Measurements from ENCODE around the gene IER5L.
"Not testable (repeated sequence)": the region's sequence is repeated elsewhere in the genome, so short reads cannot be mapped to it uniquely, and the experiment has no call there.

The IER5L gene

DNA sequence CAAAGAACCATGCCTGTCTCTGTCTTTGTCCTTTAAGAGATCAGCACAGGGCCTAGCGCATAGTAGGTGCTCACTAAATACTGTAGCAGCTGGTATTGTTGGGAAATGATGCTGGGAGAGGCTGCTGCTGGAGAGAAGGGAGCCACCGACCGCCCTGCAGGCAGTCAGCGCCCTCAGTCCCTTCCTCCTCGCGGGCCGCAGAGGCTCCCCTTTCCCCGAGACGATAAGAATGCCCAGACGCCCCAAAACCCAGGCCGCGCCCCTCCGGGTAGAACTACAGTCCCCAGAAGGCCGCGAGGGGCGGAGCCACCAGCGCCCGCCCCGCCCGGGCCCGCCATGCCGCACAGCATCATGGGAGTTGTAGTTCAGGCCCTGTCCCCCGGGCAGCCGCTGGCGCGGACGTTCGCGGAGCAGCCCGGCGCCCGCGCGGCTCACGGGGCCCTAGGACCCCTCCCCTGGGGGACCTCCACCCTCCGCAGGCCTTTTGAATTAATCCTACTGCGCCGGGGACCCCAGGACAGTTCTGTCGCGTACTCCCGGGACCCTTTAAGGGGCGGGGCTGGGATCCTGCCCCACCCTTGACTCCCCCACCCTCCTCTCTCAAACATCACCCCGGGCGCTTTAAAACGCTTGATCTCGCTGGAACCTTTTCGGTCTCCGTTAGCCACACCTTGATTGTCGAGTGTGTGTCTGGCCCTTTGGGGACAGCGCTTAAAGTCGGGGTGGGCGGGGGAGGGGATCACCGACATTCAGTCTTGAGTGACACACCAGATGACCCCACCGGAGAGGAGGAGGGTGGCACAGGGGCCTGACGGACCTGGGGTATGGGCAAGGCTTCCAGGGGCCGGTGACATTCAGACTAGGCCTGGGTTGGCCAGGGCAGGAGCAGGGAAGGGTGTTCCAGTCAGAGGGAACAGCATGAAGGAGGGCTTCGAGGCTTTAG is 24.8 kb upstream of the IER5L start:
- peak; percentile 80 for DNase-seq (ENCODE audit: low spot score)

DNA sequence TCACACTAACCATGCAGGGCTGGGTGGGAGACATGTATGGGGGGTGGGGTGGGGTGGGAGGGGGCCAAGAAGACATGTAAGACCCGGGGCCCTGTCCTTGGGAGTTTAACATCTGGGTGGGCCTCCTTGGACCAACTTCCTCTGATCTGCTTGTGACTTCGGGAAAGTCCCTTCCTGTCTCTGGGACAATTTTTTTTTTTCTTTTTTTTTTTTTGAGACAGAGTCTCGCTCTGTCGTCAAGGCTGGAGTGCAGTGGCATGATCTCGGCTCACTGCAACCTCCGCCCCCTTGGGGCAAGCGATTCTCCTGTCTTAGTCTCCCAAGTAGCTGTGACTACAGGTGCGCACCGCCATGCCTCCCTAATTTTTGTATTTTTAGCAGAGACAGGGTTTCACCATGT is 23.8 kb upstream of the IER5L start:
- no peak for DNase-seq (ENCODE audit: low spot score)

DNA sequence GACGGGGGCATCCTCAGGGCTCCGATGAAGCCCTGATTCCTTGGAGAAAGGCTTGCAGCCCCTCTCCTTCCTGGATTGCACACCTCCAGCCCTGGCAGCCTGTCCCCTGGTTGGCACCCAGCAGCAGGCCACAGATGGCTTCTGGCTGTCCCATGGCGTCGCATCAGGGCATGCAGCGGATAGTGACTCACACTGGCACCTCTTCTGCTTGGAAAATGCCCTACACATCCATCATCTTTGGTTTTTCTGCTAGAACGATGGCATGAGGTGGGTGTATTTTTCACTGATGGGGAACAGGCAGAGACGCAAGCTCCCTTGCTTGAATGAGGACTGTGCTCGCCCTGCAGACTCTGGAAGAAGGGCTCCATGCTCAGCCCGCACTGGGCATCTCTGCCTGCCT is 23.2 kb upstream of the IER5L start:
- DNase-seq (ENCODE audit: low spot score), result peak; percentile 63

DNA sequence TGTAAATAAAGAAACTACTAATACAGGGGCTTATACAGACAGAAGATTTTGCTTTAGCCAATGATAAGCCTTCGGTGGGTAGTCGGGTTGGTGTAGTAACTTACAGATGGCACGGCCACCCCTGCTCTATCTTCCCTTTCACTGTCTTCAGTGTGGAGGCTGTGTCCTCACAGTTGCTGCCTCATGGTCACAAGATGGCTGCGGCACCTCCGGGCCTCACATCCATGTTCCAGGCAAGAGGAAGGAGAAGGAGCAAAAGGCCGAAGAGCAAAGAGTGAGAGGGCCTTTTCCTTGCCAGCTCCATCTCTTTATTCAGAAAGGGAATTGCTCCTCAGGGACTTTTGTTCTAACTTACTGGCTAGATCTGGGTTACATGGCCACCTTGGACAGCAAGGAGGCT is 22.2 kb upstream of the IER5L start:
- no peak for DNase-seq (ENCODE audit: low spot score)

DNA sequence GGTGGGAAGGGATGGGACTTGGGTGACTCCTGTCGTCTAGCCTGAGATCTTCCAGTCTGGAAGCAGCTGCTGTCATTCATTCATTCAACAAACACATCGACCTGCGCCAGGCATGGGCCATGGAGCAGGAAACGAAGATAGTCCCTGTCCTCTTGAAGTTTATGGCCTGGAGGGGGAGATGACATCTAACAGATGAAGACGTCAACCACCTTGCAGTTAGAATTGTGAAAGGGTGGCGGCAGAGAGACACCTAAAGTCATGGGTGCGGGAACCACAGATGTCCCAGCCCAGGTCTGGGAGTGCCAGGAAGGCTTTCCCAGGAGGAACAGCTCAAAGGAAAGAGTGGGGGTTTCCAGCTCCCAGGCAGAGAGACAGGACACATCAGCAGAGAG is 21.0 kb upstream of the IER5L start:
- no peak for DNase-seq (ENCODE audit: low spot score)

DNA sequence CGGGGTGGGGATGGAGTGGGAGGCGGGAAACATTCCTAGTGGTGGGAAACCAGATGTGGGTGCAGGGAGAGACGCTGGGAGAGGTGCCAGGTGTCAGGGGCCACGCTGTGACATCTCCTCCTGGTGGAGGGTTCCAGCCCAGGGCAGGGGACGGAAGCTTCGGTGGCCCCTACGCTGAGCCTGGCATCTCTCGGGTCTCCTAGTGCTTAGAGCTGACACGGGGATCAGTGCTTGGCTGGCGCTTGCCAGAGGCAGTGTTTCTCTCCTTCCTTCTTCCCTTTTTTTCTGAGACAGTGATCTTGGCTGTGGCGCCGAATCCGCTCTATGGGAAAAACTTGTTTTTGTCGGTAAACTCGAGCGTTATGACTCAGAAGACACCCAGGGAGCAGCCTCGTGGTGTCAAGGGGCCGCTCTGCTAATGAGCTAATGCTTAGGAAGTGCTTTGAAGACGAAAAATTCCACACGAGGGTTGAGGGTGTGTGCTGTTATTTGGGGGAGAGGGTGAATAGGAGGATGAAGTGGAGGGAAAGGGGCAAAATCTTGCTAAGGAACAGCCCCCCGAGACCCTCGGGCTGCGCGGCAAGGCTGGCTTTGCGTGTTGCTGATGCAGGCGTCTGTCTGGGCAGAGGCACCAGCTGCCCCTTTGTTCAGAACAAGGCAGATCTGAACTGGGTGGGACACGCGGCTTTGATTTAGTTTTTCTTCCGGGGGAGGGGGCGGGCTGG is 20.4 kb upstream of the IER5L start:
- peak; percentile 22 for DNase-seq (ENCODE audit: low spot score)

DNA sequence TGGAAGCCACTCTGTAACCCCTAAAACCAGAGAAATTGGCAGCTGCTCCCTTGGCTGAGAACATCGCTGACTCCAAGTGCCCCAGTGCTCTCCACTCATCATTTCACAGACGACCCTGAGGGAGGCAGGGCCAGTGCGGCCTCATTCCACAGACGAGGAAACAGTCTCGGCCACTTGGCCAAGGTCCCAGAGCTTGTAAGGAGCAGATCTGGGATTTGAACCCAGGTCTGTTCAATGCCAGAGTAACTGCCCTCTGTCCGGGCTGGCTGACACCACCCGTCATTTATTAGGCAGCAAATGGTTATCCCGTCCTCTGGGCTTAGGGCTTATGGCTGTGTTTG is 19.9 kb upstream of the IER5L start:
- no peak for DNase-seq (ENCODE audit: low spot score)

DNA sequence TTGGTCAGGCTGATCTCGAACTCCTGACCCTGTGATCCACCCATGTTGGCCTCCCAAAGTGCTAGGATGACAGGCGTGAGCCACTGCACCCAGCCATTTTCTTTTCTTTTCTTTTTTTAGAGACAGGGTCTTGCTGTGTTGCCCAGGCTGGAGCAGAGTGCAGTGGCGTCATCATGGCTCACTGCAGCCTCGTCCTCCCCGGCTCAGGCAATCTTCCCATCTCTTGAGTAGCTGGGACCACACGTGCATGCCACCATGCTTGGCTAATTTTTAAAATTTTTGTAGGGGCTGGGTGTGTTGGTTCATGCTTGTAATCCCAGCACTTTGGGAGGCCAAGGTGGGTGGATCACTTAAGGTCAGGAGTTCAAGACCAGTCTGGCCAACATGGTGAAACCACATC is 19.0 kb upstream of the IER5L start:
- DNase-seq (ENCODE audit: low spot score), result not testable (repeated sequence)

DNA sequence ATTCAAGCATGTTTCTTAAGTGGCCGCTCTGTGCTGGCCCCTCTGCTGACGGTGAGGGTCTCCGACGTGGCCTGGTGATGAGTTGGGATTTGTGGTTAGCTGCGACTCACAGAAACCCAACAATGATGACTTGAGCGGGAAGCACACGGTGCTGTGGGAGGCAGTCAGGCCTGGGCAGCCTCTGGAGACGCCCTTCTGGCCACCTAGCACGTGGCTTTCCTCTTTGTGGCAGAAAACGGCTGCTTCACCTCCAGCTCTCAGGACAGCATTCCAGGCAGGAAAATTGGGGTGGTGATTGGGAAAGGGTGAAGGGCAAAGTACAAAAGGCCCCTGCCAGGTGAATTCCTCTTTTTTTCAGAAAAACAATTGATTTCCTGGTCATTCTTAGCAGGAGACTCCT is 17.5 kb upstream of the IER5L start:
- DNase-seq (ENCODE audit: low spot score), result no peak

DNA sequence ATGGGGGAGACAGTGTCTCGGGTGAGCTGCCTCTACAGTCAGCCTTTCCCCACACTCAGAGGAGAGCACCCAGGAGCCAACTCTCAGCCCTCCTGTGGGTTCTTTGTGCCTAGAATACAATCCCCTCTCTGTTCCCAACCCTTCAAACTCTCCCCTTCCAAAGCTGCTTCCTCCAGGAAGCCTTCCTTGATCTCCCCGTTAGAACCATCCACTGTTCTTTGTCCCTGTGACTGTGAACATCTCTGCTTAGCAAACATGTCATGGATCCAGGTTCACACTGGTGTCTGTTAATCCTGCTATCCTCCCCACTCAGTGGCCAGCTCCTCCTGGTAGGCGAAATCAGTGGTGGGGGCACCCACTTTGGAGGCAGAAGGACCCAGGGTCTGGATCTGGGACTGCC is 16.2 kb upstream of the IER5L start:
- DNase-seq (ENCODE audit: low spot score), result no peak

DNA sequence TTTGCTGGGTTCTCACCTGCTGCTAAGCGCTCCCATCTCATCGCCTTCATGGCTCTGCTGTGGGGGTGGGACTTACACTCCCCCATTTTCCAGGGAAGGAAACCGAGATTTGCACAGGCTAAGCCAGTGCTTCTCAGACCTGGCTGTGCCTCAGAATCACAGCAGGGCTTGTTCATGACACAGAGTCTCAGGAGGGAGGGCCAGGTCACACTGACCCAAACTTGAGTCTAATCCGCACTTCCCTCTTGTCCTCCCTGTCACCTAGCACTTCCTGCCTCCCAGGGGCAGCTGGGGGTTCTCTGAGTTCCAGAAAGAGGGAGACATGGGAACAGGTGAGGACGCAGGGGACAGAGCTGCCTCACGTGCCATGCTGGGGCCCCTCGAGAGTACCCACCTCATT is 15.6 kb upstream of the IER5L start:
- no peak for DNase-seq (ENCODE audit: low spot score)

DNA sequence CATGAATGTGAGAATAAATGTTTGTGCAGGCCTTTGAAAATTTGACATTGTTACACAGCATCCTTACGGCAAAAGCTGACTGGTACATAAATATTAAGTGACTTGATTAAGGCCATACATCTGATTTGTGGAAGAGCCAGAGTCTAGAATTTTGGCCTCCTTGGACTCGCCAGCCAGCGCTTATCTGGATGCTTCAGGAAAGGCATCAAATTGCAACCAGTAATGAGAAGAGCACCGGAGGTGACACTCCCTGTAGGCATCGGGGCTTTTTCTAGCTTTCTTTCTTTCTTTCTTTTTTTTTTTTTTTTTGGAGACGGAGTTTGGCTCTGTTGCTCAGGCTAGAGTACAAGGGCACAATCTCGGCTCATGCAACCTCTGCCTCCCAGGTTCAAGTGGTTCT is 13.2 kb upstream of the IER5L start:
- DNase-seq (ENCODE audit: low spot score), result no peak

DNA sequence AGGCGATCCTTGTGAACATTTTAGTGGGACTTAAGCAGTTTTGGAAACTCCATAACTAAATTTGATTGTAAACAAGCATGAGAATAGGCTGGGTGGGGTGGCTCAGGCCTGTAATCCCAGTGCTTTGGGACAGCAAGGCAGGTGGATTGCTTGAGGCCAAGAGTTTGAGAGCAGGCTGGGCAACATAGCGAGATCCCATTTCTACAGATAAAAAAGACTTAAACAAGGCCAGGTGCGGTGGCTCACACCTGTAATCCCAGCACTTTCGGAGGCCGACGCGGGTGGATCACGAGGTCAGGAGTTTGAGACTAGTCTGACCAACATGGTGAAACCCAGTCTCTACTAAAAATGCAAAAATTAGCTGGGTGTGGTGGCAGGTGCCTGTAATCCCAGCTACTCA is 11.9 kb upstream of the IER5L start:
- not testable (repeated sequence) for DNase-seq (ENCODE audit: low spot score)

DNA sequence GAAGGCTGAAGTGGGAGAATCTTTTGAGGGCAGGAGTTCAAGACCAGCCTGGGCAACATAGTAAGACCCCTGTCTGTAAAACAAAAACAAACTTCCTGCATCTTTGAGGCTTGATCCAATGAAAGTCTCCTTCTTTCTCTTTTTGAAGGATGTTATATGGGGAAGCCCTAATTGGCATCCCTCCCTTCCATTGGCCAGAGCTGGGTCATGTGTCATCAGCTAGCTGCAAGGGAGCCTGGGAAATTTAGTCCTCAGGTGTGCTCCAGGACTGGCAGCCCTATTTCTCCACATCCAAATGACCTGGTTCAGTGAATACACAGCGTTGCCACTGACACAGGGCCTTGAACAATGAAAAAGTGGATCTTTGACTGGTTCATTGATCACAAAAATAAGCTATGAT is 9.0 kb upstream of the IER5L start:
- no peak for DNase-seq (ENCODE audit: low spot score)

DNA sequence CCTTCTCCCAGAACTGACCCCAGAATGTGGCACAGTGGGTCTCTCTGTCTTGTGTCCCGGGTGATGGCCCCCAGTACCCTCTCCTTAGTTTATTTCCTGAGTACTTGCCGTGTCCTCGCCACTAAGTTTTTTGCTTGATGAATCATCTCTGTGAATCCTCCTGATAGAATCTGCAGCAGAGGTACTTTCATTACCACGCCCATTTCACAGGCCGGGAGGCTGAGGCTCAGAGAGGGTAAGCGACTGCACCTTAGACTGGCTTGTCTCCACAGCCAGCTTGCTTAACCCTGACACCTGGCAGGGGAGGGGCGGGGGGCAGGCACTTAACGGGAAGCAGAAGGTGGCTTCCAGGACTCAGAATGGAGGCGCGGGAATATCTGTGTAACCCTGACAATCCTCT is 7.9 kb upstream of the IER5L start:
- no peak for DNase-seq (ENCODE audit: low spot score)

DNA sequence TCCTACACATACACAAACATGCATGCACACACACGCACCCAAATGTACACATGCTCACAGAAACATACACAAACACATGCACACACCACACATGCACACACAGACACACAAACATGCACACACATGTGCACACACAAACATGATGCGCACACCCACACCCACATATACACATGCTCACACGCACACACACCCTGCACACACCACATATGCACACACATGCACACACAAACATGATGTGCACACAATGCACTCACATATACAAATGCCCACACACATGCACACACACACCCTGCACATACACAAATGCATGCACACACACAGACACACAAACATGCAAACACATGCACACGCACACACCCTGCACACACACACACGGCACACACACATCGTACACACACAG is 7.3 kb upstream of the IER5L start:
- DNase-seq (ENCODE audit: low spot score), result no peak

DNA sequence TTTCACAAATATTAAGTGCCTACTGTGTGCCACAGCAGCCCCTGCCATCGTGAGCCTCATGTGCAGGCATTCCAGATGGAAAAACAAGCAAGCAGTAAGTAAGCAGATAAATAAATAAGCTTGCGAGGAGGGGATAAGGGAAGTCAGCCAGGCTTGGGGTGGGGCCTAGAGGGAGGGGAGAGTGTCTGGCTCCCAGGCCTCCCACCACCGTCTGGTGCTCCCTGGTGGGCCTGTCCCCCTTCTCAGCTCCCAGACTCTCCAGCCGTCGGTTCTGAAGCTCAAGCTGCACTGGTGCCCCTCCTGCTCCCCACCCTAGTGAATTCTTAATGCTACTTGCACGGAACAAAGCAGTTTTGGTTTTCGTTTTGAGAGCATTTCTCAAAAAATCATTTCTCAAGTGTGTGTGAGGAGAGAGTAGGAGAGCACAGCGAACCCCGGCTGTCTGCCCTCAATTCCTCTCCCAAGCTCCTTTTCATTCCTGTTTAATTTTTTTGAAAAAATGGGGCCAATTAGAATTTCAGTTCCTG is 6.6 kb upstream of the IER5L start:
- no peak for DNase-seq (ENCODE audit: low spot score)

DNA sequence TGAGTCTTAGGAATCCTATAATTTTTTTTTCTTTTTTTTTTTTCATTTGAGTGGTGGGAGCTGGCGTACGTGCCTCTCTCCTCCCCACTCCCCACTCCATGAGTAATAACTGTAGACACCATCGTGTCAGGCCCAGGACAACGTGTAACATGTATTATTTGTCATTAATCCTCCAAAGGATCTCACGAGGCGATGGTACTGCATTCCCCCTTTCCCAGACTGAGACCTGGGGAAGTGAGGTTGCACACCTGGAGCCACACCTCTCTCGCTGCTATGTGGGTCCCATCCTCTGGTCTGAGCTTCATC is 6.1 kb upstream of the IER5L start:
- no peak for DNase-seq (ENCODE audit: low spot score)

DNA sequence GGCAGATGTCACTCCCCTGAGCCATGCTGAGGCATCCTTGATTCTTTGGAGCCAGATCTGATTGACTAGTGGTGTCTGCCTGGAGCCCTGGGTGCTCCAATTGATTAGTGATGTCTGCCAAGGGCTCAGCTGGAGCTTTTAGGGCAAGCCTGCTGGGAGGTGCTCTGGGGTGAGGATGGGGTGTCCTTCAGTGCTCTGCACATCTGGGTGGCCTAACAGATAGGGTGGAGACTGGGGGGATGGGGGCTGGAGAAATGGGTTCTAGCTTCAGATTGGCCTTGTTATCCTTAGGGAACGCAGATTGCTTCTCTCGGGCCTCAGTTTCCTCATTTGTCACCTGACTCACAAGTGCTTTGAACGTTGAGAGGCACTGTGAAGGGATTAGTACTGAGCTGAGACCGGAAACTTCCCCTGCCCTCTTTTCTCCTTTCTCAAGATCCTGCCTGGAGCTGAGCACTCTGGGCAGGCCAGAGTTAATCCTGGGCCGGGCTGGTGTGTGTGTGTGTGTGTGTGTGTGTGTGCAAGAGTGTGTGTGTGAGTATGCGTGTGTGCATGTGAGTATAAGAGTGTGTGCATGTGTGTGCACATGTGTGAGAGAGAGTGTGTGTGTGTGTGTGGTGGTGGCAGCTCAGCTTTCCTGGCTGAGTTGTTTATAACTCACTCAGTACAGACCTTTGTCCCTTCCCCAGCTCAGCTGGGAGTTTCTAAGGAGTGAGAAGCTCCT is 5.6 kb upstream of the IER5L start:
- DNase-seq (ENCODE audit: low spot score), result no peak

DNA sequence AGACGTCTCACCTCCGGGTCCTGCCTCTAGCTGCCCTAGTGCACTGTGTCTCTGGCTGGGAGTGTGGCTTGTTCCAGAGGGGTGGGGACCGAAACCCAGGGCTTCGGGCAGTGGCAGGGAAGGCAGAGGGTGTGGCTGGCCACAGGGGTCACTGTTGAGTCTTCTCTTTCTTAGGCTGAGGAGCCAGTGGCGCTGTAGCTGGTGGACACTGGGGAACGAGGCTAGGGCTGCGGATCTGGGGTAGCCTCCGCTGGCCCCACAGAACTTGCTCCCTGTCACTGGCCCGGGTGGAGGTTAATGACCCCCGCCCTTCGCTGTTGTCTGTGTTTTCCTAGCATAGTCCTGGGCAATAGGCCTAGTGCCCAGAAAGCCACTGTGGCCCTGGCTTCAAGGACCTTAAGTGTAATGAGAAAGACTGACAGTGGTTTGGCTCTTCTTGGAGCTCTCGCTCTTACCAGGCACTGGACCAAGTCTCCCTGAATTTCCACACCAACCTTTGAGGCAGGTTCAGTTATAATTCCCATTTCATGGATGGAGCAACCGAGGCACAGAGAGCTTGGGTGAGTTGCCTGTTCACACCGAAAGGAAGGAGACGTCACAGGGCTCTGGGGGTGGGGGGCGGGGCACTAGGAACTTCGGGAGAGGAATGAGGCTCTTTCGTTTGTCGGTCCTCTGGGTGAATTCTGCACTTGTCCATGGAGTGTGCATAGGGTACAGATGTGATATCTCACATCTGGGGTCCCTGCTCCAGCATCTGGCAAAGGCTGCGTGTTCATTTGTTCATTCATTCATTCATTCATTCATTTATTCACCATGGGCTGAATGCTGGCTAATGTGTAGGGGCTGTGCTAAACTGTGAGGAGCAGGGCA is 4.8 kb upstream of the IER5L start:
- DNase-seq (ENCODE audit: low spot score), result no peak

DNA sequence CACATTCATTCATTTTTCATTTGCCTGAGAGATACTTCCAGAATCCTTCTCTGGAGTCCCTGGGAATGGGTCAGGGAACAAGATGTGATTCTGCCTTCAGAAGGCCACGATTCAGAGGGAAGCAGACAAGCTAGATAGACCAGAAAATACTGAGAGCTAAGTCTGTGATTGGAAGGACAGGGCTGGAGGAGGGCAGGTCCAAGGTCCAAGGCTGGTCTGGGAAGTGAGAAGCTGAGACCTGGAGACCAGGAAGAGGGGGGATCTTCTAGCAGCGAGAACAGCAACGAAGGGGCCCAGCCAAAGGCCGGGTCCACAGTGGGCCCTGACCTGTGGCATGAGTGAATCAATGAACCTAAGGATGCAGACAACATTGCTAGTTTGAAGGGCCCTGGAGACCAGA is 4.1 kb upstream of the IER5L start:
- no peak for DNase-seq (ENCODE audit: low spot score)

DNA sequence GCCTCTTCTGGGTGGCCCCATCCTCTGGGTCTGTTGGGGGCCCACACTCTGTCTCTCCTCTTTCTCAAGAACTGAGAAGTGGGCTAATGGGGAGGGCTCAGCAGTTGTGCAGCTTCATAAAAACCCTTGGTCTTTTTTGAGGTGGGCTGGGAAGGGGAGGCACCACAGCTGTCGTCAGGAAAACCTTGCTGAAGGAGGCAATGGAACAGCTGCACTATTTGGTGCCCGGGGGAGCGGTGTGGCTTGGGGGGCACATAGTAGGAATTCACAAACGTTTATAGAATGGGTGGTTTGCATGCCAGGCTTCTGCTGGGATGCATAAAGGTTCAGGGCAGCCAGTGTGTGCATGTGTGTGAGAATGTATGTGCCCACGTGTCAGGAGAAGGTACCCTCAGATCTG is 3.2 kb upstream of the IER5L start:
- no peak for DNase-seq (ENCODE audit: low spot score)
